Activated T-helper 2 cell treated with anti-CD3 and anti-CD28 coated beads, Interferon-gamma antibody, Interleukin-2, Interleukin-4, amounts not matched to agents 10 μg/mL and 5 μg/mL and 100 μg/mL, durations not matched to agents 14 hours and 24 hours and 36 hours (primary cell): Measurements from ENCODE around the gene EXOC6B. TPM values are rescaled to one million over a fixed set of nuclear protein-coding genes. Genes with fewer than 3 reads are reported as not detected.

Source experiments
- DNase-seq: peaks from one replicate; pipeline ENCODE4 v3.0.0; 2021; ENCODE audit warnings: low spot score
- H3K27ac Mint-ChIP-seq: one replicate; pipeline ENCODE4 v1.8.0; 2021; ENCODE audit warnings: mixed read lengths
- H3K27me3 Mint-ChIP-seq: one replicate; pipeline ENCODE4 v1.8.0; 2021; ENCODE audit warnings: low read depth, mixed read lengths
- H3K36me3 Mint-ChIP-seq: one replicate; pipeline ENCODE4 v1.8.0; 2021; ENCODE audit warnings: low read depth, mixed read lengths
- H3K4me1 Mint-ChIP-seq: one replicate; pipeline ENCODE4 v1.8.0; 2021; ENCODE audit warnings: low read depth, mixed read lengths
- H3K4me3 Mint-ChIP-seq: one replicate; pipeline ENCODE4 v1.8.0; 2021; ENCODE audit warnings: low read depth, mild to moderate bottlenecking, moderate library complexity, mixed read lengths
- H3K9me3 Mint-ChIP-seq: one replicate; pipeline ENCODE4 v1.8.0; 2021; ENCODE audit warnings: mixed read lengths
- intact Hi-C: fragments of 100-400 bp; cut with micrococcal nuclease; formaldehyde crosslinking; loops from one replicate; pipeline ENCODE4 v1.15.1; 2023
- total RNA-seq: library from RNA; stranded (reverse); gene quantifications from 2 replicates; pipeline ENCODE4 v1.2.3, GENCODE V29; 2022

EXOC6B gene
- total RNA-seq, 1 donor from 2014 or later, result 9.4 TPM

DNA sequence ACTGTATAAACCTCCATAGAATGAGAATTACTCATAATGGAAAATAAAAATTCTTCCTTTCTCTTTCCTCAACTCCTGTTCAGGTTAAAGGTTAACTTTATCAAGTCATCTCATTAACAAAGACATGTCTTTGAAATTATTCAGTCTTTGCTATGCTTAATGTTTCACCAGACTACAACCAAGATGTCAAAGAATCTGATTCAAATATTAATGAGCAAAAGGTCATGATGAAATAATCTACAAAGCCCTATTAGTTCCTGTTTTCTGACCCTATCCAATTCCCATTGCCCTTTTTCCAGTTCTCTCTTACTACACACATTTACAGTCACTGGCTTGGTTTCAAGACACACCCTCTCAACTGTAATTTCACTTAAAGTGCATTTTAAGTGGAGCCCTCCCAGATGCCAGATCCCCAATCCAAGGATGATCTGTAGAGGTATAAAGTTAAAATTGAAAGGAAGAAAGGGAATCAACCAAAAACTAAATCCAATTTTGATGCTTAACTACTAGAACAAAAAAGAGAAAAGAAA, 431.2 kb downstream of the EXOC6B start:
- no peaks in the 10 kb centered on the region for H3K4me1 Mint-ChIP-seq
- H3K9me3 Mint-ChIP-seq, result peaks cover 26% of the 10 kb centered on the region
- intact Hi-C loops, result no loop called here
- no peak for DNase-seq
- no peaks in the 10 kb centered on the region for H3K27me3 Mint-ChIP-seq
- no peak overlapping the region for H3K4me3 Mint-ChIP-seq
- H3K27ac Mint-ChIP-seq, result no peak overlapping the region
- no peaks in the 10 kb centered on the region for H3K36me3 Mint-ChIP-seq

DNA sequence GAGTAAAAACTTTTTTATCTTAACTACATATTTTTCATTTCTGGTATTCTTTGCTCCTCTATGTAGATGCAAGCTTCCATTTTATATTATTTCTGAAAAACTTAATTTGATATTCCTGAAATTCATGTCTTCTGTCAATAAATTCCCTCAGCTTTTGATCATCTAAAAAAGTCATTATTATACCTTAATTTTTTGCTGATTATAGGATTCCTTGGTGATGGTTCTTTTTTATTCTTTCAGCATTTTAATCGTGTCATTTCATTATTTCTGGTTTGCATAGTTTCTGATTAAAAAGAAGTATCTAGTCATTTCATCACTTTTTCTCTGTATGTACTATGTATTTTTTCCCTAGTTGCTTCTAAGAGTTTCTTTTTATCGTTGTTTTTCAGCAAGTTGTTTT, 436.4 kb downstream of the EXOC6B start:
- no peaks in the 10 kb centered on the region for H3K4me1 Mint-ChIP-seq
- no peaks in the 10 kb centered on the region for H3K36me3 Mint-ChIP-seq
- no peak overlapping the region for H3K4me3 Mint-ChIP-seq
- H3K27me3 Mint-ChIP-seq, result no peaks in the 10 kb centered on the region
- no peak for DNase-seq
- H3K27ac Mint-ChIP-seq, result no peak overlapping the region
- intact Hi-C loops, result no loop called here
- peaks cover 19% of the 10 kb centered on the region for H3K9me3 Mint-ChIP-seq

DNA sequence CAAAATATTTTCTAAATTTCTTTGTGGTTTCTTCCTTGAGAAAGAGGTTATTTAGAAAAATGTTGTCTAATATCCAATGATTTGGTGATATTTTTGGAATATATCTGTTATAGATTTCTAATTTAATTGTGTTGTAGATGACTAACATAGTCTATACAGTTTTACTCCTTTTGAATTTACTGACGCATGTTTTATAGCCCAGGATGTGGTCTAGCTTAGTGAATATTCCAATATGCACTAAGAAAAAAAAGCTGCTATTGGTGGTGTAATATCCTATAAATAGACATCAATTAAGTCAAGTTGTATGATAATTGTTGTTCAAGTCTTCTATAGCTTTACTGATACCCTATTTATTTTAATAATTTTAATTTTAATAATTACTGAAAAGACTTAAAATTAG, 437.6 kb downstream of the EXOC6B start:
- no peaks in the 10 kb centered on the region for H3K36me3 Mint-ChIP-seq
- intact Hi-C loops, result no loop called here
- H3K27ac Mint-ChIP-seq, result no peak overlapping the region
- no peak for DNase-seq
- H3K4me3 Mint-ChIP-seq, result no peak overlapping the region
- H3K27me3 Mint-ChIP-seq, result no peaks in the 10 kb centered on the region
- H3K9me3 Mint-ChIP-seq, result peaks cover 18% of the 10 kb centered on the region
- no peaks in the 10 kb centered on the region for H3K4me1 Mint-ChIP-seq

DNA sequence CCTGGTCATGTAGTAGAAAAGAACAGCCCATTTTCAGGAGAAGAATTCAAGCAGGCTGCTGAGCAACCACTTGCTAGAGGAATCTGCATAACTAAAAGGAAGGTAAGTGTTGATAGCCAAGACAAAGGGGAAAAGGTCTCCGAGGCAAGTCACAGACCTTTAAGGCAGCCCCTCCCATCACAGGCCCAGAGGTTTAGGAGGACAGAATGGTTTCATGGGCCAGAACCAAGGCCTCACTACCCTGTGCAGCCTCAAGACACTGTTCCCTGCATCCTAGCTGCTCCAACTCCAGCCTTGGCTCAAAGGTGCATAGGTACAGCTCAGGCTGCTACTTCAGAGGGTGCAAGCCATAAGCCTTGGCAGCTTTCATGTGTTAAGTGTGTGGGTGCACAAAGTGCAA, 439.5 kb downstream of the EXOC6B start:
- DNase-seq, result no peak
- peaks cover 19% of the 10 kb centered on the region for H3K9me3 Mint-ChIP-seq
- no peak overlapping the region for H3K4me3 Mint-ChIP-seq
- no peak overlapping the region for H3K27ac Mint-ChIP-seq
- H3K36me3 Mint-ChIP-seq, result no peaks in the 10 kb centered on the region
- H3K4me1 Mint-ChIP-seq, result no peaks in the 10 kb centered on the region
- H3K27me3 Mint-ChIP-seq, result no peaks in the 10 kb centered on the region
- intact Hi-C loops, result no loop called here

DNA sequence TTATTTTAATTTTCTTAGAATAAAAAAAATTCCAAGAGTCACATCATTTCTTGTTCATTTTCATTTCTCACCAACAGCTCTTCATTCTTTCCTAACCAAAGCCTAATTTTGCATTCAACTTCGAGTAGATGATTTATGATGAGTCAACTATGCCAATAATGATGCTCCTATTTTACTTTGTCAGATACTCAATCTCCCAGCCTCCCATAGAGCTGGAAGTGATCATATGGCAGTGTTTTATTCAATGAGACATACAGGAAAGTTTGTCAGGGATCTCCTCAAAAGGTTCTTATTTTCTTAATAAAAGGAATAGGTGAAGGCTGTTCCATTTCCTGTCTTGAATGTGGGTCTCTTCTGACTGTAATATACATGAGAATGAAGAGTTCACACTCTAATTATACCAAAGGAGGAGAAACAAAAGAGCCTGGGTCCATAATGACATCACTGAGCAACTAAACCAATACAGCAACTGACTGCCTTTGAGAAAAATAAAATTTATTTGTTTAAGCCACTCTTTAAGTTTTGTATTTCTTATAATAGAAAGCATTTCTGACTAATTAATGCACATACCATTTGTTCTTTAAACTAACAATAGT, 447.0 kb downstream of the EXOC6B start:
- Mint-ChIP-seq H3K36me3 (no peaks in the 10 kb centered on the region), H3K4me3 (no peak overlapping the region), H3K27me3 (no peaks in the 10 kb centered on the region), H3K9me3 (peaks cover 7% of the 10 kb centered on the region), H3K27ac (no peak overlapping the region), H3K4me1 (no peaks in the 10 kb centered on the region)
- intact Hi-C loops, result no loop called here
- no peak for DNase-seq

DNA sequence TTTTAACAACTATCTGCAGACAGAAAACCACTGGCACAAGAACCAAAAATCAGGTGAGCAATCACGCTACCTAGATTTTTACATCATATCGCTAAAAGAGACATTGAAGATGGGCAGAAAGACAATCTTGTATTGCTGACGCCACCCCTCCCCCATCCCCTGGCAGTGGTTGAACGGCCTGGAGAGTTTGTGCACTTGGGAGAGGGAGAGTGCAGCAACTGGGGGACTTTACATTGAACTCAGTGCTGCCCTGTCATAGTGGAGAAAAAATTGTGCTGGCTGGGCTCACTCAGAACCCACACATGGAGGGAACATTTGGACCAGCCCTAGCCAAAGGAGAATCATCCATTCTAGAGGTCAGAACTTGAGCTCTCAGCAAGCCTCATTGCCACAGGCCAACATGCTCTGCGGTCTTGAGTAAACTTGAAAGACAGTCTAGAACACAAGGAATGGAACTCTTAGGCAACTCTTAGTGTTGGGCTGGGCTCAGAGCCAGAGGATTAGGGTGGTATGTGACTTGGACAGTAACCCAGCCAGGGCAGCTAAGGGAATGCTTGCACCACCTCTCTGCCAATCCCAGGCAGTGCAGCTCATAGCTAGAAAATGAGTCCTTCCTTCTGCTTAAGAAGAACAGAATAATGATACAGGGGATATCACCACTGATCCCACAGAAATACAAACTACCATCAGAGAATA, 458.2 kb downstream of the EXOC6B start:
- H3K27ac Mint-ChIP-seq, result no peak overlapping the region
- no peaks in the 10 kb centered on the region for H3K36me3 Mint-ChIP-seq
- DNase-seq, result no peak
- H3K27me3 Mint-ChIP-seq, result no peaks in the 10 kb centered on the region
- H3K4me1 Mint-ChIP-seq, result no peaks in the 10 kb centered on the region
- intact Hi-C loops, result no loop called here
- no peak overlapping the region for H3K4me3 Mint-ChIP-seq
- H3K9me3 Mint-ChIP-seq, result peaks cover 7% of the 10 kb centered on the region

DNA sequence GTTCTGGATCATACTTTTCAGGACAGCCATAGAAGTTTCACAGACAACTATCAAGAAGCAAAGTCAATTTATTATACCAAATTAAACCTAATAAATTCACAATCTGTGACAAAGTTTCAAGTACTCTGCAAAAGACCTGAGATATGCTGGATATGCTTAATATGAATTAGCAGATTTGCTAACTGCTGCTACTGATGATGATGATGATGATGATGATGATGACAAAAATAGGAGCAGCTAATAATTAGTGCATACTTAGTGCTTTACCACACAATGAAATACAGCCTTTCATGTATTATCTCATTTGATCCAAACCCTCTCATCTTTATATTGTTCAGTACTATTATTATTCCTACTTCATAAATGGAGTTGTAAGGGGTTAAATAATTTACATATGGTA, 462.4 kb downstream of the EXOC6B start:
- intact Hi-C loops, result no loop called here

DNA sequence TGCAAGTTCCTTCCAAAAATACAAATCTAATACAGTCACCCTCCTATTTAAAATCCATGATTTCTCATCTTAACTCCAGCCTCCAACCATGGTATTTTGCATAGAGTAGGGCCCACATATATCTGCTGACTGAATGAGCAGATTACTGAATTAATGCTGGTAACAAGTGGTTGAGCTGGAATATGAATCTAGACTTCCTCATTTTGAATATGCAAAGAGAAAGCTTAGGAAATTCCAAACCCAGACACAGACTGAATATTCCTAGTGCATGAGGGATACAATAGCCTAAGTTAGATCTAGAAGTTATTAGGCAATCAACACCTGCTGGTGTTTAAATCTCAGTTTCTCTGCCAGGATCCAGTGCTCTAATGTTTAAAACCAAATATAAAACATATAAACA, 463.1 kb downstream of the EXOC6B start:
- no peak for DNase-seq
- H3K36me3 Mint-ChIP-seq, result no peaks in the 10 kb centered on the region
- no peaks in the 10 kb centered on the region for H3K27me3 Mint-ChIP-seq
- H3K4me1 Mint-ChIP-seq, result no peaks in the 10 kb centered on the region
- H3K4me3 Mint-ChIP-seq, result no peak overlapping the region
- intact Hi-C loops, result no loop called here
- no peaks in the 10 kb centered on the region for H3K9me3 Mint-ChIP-seq
- H3K27ac Mint-ChIP-seq, result no peak overlapping the region

More for the DNA sequence above, 462.4 kb downstream of the EXOC6B start:
- no peak overlapping the region for H3K4me3 Mint-ChIP-seq
- no peak for DNase-seq
- no peaks in the 10 kb centered on the region for H3K36me3 Mint-ChIP-seq
- H3K4me1 Mint-ChIP-seq, result no peaks in the 10 kb centered on the region
- no peaks in the 10 kb centered on the region for H3K27me3 Mint-ChIP-seq
- H3K27ac Mint-ChIP-seq, result no peak overlapping the region
- H3K9me3 Mint-ChIP-seq, result no peaks in the 10 kb centered on the region

DNA sequence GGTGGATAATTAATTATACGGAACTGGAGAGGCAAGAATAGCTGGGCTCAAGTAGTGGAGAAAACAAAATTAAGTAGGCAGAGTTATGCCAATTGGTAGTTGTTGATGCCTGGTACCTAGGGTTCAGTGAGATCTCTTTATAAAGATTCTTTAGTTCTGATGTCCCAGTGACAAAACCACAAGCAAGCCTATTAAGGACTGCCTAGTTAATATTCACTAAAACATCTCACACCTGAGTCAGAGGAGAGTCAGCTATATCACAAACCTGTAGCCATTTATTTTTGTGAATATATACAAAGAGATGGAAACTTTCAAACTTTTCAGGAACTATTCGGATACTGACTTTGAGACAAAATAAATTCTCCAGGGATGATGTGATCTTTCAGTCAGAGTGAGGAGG, 464.3 kb downstream of the EXOC6B start:
- Mint-ChIP-seq H3K4me3 (no peak overlapping the region), H3K27me3 (no peaks in the 10 kb centered on the region), H3K27ac (no peak overlapping the region), H3K36me3 (no peaks in the 10 kb centered on the region), H3K9me3 (no peaks in the 10 kb centered on the region), H3K4me1 (no peaks in the 10 kb centered on the region)
- DNase-seq, result no peak
- intact Hi-C loops, result no loop called here

DNA sequence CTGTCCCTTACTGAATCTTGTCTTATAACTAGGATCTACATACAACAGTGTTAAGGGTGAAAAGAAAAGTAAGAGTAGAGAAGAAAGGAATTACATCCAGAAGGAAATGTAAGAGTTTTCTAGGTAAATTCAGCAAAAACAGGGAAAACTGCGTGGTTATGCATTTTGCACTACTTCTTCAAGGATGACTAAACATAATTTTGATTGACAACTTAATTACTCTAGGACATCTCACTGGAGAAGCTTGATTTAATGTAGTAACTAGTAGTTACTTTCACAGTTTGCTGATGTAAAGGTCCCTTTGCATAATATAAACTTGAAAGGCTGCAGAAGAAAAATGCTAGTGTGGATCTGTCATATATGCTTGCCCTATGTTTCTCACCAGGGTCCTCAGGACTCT, 464.8 kb downstream of the EXOC6B start:
- intact Hi-C loops, result no loop called here
- H3K27me3 Mint-ChIP-seq, result no peaks in the 10 kb centered on the region

DNA sequence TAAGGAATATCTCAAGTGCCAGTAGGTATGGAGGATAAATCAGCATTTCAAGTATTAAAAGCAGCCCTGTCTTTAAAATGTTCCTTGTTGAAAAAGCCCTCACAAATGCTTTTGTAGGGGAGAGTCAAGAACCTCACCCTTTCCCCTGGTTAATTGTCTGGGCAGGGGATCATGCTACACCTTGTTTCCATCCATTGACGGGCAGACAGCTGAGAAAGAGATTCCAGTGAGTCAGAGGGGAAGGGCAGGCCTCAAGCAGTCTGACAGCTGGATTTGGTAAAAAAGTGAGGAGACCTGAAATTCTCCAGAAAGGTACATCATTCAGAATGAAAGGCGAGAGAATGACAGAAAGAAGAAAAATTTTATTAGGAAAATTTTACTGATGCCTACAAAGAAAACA, 475.0 kb downstream of the EXOC6B start:
- Mint-ChIP-seq H3K27ac (no peak overlapping the region), H3K9me3 (no peaks in the 10 kb centered on the region), H3K27me3 (no peaks in the 10 kb centered on the region), H3K4me3 (no peak overlapping the region), H3K4me1 (no peaks in the 10 kb centered on the region), H3K36me3 (no peaks in the 10 kb centered on the region)
- intact Hi-C loops, result no loop called here
- no peak for DNase-seq

More for the DNA sequence above, 464.8 kb downstream of the EXOC6B start:
- Mint-ChIP-seq H3K9me3 (no peaks in the 10 kb centered on the region), H3K4me3 (no peak overlapping the region), H3K27ac (no peak overlapping the region), H3K36me3 (no peaks in the 10 kb centered on the region), H3K4me1 (no peaks in the 10 kb centered on the region)
- no peak for DNase-seq

DNA sequence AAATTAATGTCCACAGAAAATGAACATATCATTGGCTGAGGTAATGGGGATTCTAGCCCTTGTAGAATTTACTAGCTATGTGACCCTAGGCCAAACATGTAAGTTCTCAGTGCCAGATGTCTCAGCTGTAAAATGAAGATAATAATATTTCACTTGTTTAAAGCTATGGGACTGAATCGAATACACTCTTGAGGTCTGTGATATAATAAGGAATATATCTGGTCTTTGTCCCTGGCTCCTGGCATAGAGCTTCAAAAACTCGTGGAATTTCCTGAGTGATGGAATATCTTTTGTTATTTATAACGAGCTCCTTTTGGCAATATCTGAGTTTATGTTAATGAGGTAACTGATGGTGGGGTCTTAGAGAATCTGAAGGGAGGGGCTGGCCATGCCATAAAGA, 476.8 kb downstream of the EXOC6B start:
- Mint-ChIP-seq H3K4me1 (no peaks in the 10 kb centered on the region), H3K9me3 (no peaks in the 10 kb centered on the region), H3K36me3 (no peaks in the 10 kb centered on the region), H3K4me3 (no peak overlapping the region), H3K27me3 (no peaks in the 10 kb centered on the region), H3K27ac (no peak overlapping the region)
- intact Hi-C loops, result no loop called here
- no peak for DNase-seq

DNA sequence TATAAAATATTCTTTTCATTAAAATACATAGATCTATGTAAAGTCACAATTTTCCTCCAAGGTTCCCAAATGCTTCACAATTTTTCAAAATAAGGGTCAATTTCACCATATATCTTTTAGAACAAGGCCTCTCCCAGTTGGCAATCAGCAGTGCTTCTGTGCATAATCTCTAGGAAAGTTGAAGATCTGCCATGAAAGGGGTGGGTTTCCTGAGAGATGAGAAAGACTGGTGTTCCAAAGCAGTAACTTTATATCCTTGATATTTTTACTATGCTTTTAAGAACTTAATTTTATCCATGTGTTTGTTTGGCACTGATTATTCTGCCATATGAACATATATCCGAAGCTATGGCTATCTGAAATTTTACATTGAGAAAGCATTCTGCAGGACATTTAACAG, 478.8 kb downstream of the EXOC6B start:
- Mint-ChIP-seq H3K9me3 (no peaks in the 10 kb centered on the region), H3K27ac (no peak overlapping the region), H3K4me3 (no peak overlapping the region), H3K4me1 (no peaks in the 10 kb centered on the region), H3K36me3 (no peaks in the 10 kb centered on the region), H3K27me3 (no peaks in the 10 kb centered on the region)
- intact Hi-C loops, result no loop called here
- DNase-seq, result no peak
